Measurements from ENCODE around the gene CDC5L.
"Not testable (repeated sequence)": the region's sequence is repeated elsewhere in the genome, so short reads cannot be mapped to it uniquely, and the experiment has no call there.

CDC5L gene
- 48.6 to 116 (median 88.9) reads per million in 18 experiments for total RNA-seq

- peak; percentile 96 to 98 for DNase-seq
Observed at GRCh38 chr6:44387346-44388134, at the start of gene CDC5L. CDC5L (plus strand) TSS chr6:44387706; CDS start chr6:44387824, 118 bp downstream.

DNA sequence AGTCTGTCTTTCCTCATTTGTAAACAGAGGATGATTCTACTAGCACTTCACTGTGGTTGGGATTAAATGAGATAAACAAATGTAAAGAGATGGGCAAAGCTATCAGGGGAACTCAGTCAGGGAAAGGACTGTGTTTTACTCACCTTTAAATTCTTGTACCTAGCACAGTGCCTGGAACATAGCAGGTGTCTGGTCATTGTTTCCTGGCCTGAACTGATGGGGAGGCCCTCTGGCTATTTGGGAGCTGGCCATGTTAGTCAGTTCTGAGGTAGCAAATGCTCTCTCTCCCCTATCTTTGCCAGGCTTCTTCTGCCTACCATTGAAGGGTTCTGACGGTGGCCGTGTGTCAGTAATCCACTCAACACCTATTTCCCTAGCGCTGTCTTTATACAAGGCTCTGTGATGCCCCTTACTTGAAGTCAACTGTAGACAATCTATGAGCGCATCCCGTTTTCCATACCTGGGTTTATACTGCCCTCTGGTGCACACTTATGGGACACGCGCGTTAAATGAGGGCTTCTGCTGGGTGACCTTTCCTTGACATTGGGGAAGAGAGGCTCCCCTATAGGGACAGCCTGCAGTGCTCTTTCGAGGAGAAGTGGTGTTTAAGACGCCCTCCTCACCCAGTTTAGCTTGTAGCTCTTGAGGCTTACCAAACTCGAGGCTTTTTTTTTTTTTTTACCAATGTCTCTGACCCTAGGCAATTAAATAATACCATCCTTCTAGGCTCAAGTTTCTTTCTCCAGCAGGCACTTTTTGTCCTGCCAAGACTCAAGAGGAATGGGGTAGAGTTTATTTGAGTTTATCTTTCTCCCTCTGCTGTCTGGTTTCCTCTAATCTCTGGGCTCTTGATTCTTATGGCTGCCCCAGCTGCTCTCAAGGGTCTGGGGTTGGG, 49.0 kb upstream of the CDC5L start:
- peak; percentile 79 to 82 for DNase-seq

DNA sequence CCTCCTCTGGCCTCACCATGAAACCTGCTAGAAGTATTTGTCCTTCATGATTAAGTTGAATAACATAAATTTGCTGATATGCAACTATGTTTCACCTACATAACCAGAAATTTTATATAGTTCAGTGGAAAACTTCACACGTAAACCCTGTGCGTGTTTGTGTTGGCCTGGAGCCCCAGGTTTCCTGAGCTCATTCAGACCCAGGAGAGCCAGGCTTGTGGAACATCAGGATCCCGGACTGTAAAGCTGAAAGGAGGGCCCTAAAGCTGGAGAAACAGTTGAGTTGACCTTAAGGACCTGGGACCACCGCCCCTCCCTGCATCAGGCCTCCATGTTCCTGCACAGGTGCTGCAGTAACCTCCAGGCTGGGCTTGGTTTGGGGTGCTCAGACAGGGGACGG, 48.2 kb upstream of the CDC5L start:
- no peak for DNase-seq

DNA sequence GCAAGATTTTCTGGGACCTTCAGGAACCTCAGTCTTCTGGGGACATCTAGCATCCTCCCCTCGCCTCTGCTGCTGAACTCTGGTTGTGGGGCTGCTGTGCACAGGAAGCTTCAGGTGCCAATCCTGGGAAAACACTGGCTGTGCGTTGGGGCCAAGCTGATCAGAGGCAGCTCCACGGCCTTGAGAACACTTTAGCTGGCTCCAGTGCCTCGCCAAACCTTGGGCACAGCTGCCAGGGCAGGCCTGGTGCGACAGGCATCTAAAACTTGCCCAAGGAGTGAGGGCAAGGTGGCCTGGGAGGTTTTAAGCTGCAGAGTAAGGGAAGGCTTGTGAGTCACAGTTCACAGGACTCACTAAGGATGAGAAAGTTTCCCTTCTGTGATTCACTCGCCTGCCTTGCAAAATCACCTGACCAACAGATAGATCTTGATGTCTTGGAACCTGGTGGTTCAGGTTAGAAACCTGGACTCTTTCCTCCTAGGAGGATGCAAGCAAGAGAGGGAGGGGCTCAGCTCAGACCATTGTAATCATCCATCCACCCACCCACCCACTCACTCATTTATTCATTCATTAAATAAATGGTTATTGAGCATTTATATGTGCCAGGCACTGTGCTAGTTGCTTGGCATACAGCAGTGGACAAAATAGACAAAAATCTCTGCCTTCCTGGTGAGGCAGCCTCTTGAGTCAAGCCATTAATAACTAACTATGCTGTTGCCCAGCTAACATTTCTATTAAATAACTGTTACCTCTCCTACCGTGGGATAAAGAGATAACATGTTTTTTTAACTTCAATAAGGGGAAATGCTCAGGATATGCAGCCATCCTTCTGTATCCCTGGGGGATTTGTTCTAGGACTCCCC, 47.5 kb upstream of the CDC5L start:
- DNase-seq, result peak in 1 of 2 donors; percentile 31

- no peak for DNase-seq
Observed at GRCh38 chr6:44341095-44341890, 46.2 kb upstream of the CDC5L start.

GRCh38 chr6:44342052-44342451, 45.5 kb upstream of the CDC5L start:
- peak; percentile 24 to 48 for DNase-seq

- DNase-seq, result peak in 1 of 2 donors; percentile 20
Observed at GRCh38 chr6:44342489-44342888, 45.0 kb upstream of the CDC5L start, which contains the start of gene SPATS1. SPATS1 (plus strand) TSS chr6:44342650; CDS start chr6:44343096, 446 bp downstream.

DNA sequence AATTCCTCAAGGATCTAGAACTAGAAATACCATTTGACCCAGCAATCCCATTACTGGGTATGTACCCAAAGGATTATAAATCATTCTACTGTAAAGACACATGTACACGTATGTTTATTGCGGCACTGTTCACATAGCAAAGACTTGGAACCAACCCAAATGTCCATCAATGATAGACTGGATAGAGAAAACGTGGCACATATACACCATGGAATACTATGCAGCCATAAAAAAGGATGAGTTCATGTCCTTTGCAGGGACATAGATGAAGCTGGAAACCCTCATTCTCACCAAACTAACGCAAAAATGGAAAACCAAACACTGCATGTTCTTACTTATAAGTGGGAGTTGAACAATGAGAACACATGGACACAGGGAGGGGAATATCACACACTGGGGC, 40.7 kb upstream of the CDC5L start:
- DNase-seq, result not testable (repeated sequence)

GRCh38 chr6:44349904-44350649, 37.4 kb upstream of the CDC5L start:
- DNase-seq, result peak; percentile 48 to 65

DNA sequence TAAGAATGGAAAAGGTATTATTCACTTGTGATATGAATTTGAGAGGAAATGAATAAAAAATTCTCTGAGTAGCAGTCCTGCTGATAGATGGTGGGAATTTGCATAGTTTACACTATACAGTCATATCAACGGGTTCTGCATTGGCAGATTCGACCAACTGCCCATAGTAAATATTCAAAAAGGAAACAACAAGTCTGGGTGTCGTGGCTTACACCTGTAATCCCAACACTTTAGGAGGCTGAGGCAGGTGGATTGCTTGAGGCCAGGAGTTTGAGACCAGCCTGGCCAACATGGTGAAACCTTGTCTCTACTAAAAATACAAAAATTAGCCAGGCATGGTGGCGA, 36.9 kb upstream of the CDC5L start:
- DNase-seq, result not testable (repeated sequence)

GRCh38 chr6:44352259-44352658, 35.2 kb upstream of the CDC5L start:
- DNase-seq, result no peak

DNA sequence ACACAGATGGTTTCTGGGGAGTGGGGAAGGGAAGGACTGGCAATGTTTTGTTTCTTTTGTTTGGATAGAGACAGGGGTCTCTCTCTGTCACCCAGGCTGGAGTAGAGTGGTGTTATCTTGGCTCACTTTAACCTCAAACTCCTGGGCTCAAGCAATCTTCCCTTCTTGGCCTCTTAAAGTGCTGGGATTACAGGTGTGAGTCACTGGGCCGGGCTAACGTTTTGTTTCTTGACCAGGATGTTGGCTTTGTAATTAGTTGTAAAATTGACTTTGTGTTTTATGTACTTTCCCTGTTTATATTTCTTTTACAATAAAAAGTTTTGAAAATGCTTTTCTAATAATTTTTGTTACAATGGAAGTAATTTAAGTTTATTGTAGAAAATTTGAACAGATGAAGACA, 34.2 kb upstream of the CDC5L start:
- no peak for DNase-seq

GRCh38 chr6:44355640-44356039, 31.9 kb upstream of the CDC5L start:
- DNase-seq, result no peak

DNA sequence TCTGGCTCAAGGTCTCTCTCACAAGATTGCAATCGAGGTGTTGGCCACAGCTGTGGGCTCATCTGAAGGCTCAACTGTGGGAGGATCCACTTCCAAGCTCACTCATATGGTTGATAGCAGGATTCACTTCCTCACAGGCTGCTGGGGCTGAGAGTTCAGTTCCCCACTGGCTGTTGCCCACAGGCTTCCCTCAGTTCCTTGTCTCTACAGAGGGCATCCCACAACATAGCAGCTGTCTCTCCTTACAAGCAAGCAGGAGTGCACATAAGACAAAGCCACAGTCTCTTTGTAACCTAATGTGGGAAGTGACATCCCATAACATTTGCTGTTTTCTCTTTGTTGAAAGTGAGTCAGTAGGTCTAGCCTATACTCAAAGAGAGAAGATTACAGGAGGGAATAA, 31.0 kb upstream of the CDC5L start:
- peak; percentile 72 to 92 for DNase-seq

DNA sequence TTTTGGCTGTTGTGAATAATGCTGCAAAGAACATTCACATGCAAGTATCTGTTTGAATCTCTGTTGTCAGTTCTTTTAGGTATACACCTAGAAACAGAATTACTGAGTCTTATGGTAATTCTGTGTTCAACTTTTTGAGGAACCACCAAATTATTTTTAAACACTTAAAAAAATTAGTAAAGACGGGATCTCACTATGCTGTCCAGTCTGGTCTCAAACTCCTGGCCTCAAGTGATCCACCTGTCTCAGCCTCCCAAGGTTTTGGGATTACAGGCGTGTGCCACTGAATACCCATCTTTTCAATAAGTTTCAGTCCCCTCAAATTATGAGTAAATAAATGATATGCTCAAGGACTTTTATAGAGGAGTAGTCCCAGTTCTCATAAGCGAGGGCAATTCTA, 27.5 kb upstream of the CDC5L start:
- DNase-seq, result no peak

DNA sequence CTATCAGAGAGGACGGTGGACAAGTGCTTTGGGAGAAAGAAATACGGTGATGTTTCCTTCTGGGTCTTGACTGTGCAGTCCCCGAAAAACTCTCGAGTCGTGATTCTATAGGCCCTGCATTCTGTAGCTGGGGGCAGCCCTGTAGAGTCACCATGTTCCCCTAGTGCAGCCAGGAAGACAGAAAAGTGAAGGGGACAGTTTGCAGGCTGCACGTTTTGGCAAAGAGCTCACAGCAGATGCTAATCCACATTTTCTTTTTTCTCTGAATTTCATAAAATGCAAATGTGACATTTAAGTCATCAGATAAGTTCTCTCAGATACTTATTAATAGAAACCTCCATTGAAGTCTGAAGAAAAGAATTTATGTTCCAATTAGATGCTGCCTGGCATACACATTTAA, 25.6 kb upstream of the CDC5L start:
- DNase-seq, result no peak

GRCh38 chr6:44363377-44363926, 24.1 kb upstream of the CDC5L start:
- no peak for DNase-seq

DNA sequence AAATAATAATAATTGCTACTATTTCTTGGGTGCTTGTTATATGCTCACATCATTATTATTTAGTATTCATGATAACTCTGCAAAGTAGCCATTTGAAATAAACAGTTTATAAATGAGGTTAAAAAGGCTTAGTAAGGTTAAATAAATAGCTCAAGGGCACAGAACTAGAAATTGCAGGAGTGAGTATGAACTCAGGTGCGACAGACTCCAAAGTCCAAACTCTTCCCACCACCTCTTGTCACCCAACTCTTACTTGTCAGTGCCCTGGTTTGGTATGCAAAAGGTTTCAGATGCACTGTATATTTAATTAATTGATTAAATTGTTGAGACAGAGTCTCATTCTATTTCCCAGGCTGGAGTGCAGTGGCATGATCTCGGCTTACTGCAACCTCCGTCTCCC, 20.7 kb upstream of the CDC5L start:
- DNase-seq, result no peak

- DNase-seq, result peak; percentile 40 to 76
Observed at GRCh38 chr6:44367681-44368080, 19.8 kb upstream of the CDC5L start.

- DNase-seq, result no peak
Observed at GRCh38 chr6:44373051-44373450, 14.5 kb upstream of the CDC5L start.

GRCh38 chr6:44373787-44374186, 13.7 kb upstream of the CDC5L start:
- DNase-seq, result no peak

Measured in inflammatory macrophage (primary cell).